GM18499 (cell line): ENCODE measurements around the gene KIF1A.

Experiments used
- ATAC-seq: cut with Tn5 transposase; IDR thresholded peaks from one replicate; pipeline ENCODE4 v1.9.1; 2021; ENCODE audit warnings: moderate number of reproducible peaks; ENCODE audit not compliant: insufficient read depth, unreplicated experiment

Gene KIF1A, protein sequence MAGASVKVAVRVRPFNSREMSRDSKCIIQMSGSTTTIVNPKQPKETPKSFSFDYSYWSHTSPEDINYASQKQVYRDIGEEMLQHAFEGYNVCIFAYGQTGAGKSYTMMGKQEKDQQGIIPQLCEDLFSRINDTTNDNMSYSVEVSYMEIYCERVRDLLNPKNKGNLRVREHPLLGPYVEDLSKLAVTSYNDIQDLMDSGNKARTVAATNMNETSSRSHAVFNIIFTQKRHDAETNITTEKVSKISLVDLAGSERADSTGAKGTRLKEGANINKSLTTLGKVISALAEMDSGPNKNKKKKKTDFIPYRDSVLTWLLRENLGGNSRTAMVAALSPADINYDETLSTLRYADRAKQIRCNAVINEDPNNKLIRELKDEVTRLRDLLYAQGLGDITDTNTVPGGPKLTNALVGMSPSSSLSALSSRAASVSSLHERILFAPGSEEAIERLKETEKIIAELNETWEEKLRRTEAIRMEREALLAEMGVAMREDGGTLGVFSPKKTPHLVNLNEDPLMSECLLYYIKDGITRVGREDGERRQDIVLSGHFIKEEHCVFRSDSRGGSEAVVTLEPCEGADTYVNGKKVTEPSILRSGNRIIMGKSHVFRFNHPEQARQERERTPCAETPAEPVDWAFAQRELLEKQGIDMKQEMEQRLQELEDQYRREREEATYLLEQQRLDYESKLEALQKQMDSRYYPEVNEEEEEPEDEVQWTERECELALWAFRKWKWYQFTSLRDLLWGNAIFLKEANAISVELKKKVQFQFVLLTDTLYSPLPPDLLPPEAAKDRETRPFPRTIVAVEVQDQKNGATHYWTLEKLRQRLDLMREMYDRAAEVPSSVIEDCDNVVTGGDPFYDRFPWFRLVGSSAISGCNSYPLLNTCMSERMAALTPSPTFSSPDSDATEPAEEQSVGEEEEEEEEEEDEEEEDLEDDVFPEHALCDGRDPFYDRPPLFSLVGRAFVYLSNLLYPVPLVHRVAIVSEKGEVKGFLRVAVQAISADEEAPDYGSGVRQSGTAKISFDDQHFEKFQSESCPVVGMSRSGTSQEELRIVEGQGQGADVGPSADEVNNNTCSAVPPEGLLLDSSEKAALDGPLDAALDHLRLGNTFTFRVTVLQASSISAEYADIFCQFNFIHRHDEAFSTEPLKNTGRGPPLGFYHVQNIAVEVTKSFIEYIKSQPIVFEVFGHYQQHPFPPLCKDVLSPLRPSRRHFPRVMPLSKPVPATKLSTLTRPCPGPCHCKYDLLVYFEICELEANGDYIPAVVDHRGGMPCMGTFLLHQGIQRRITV (N-terminal part only)

DNA sequence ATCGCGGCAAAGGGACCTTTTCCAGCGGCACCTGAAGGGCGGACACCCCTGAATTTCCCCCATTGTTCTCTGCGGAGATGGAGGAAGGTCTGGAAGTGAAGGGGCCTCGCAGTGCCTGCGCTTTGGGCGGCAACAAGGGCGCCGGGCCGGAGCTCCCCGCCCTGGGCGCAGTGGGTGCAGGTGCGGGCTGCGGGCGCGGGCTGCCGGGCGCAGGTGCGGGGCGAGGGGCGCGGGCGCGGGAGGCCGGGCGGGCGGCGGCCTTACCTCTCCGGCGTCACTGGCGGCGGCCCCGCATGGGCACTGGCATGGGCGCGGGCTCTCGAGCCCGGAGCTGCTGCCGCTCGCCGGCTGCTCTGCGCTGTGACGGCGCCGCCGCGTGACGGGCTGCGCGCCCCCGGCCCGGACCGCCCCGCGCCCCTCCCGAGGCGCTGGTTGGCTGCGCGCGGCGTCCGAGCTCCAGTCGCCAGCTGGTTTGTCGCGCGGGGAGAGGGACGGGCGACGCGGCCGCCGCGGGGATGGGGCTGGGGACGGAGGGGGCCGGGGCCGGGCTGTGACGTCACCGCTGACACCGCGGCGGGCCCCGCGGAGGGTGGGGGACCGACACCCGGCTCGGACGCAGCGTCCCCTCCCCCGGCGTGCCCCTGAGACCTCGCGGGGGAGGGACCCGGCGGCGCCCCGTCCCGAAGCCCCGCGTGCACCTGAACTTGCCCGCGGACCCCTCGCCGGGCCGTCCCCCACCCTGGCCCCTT, at the start of gene KIF1A:
KIF1A (minus strand) TSS at position 362 of the 749 bp plus-strand sequence. CDS start 22,467 bp downstream, outside the sequence.
- no peak for ATAC-seq

DNA sequence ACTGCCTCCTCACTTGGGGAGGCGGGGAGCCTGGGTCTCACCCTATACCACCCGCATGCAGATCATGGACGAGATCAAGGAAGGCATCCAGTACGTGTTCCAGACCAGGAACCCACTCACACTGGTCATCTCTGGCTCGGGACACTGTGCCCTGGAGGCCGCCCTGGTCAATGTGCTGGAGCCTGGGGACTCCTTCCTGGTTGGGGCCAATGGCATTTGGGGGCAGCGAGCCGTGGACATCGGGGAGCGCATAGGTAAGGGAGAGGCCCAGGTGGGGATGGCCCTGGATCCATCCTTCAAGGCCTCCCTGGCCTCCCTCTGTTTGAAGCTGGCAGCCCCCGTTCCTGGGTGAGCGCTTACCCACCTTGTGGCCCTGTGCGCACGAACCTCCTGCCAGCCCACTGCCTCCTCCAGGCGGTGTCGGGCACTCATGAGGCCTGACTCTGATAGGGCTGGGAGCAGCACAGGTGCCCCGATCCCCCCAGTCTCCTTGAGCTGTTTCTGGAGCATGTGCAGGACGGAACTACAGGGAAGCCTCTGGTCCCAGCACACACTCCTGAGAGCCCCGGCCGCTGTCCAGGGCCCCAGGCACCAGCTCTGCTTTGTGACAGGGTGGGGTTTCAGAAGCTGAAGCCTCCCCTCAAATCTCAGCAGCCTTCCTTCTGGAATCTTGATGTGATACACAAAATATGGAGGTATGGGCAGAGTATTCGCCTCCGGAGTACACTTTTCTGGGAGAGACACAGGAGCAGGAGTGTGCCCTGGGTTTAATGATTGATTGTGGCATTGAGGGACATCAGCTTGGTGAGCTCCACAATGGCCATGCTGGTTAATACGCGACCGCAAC, 49.3 kb upstream of the KIF1A start:
- ATAC-seq, result no peak

DNA sequence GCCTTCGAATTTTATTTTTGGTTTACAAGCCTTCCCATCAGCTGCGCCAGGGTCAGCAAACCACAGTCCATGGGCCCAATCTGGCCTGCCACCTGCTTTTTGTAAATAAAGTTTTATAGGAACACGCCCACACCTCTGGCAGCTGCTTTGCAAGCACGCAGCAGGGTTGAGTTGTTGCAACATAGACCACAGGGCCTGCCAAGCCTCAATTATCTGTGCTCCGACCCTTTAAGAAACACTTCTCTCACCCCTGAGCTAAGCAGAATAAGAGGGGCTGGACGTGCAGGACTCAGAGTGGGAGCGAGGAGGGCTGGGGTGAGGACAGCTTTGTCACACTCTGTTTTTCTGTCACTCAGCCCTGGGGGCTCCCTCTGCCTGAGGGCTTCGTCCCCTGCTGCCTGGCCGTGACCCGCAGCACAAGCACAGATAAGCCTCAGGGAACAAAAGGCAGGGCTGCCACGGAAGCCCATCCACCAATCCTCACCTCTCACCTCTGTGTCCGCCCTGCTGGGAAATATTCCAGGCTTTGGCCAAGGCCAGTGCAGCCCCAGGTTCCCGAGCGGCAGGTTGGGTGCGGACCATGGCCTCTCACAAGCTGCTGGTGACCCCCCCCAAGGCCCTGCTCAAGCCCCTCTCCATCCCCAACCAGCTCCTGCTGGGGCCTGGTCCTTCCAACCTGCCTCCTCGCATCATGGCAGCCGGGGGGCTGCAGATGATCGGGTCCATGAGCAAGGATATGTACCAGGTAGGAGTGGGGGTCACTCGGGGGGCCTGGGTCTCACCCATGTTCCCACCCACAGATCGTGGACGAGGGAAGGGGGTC, 48.5 kb upstream of the KIF1A start, which contains the start of gene AGXT:
AGXT (plus strand) TSS at position 539 of the 823 bp plus-strand sequence; CDS start at position 581, 42 bp downstream.
- ATAC-seq, result no peak

DNA sequence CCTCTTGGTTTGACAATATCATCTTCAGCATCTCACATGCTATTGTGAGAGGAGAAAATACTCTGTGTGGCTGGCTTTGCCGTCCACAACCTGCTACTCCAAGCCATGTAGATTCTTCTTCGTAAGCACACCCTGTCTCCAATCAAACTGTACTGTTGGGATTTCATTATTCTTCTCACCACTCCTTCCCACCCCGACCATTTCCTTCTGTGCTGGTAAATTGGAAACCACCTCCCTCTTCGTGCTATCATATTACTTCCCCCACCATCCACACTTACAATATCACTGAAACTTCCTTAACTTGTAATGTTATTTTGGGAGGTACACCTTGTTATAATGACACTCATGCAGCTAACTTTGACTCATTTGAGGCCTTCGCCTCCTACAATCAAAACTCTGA, 45.4 kb upstream of the KIF1A start:
- no peak for ATAC-seq

DNA sequence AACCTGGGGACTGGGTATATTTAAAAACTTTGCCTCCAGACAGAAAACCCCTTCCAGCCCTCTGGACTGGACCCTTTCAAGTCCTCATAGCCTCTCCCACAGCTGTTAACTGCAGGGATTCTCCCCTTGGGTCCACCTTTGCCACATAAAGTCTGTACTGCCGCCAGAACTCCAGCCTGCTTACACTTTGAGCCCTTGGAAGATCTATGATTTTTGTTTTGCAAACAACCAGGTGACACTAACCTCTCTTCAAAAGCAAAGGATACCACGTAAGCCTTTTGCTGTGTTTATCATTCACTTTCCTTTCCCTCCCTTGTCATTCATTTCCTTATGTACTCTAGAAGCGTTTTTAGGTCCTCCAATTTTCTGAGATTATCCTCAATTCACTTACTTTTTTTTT, 44.5 kb upstream of the KIF1A start:
- no peak for ATAC-seq

DNA sequence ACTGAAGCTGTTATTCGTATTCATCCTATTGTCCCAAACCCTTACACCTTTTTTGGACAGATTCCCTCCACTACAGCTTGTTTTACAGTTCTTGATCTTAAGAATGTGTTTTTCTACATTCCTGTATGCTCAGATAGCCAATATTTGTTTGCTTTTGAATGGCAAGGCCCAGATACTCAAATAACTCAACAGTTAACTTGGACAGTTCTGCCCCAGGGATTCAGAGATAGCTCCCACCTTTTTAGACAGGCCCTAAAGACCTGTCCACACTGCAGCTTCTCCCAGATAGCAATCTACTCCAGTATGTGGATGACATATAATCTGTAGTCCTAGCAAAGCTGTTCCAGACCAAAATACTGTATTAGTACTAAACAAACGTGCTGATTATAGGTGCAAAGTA, 41.5 kb upstream of the KIF1A start:
- ATAC-seq, result no peak

DNA sequence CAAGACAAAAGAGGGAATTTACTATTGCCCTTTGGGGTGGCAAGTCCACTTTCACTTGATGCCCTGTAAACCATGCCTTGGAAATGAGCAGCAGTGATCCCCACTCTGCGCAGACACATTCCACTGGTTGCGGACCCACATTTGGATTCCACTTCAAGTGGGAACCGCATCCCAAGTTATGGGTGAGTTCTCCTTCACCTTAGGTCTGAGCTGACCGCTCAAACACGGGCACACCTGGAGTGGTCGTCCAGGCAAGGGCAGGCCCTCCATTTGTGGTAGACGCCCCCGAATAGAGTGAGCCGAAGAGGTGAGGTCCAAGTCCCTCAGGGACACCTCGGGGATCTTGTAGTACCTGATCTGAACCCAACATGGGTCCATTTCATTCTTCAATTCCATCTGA, 38.9 kb upstream of the KIF1A start:
- no peak for ATAC-seq

DNA sequence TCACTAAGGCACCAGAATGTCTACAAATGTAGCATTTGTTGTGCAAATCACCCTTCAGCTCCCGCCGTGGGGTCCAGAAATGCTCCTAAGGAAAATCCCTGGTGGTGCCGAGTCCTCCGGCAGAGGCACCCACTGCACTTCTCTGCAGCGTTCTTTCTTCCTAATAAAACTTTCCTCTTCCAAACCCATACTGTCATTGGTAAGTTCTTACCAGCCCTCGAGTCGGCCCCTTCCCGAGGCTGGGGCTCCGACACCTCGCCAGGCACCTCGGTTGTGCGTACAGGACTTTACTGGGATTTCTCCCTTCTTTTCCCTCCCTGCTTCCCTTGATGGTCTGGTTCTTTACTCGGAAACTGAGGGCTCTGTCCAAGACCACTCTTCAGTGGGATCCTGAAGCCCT, 38.3 kb upstream of the KIF1A start:
- ATAC-seq, result no peak

DNA sequence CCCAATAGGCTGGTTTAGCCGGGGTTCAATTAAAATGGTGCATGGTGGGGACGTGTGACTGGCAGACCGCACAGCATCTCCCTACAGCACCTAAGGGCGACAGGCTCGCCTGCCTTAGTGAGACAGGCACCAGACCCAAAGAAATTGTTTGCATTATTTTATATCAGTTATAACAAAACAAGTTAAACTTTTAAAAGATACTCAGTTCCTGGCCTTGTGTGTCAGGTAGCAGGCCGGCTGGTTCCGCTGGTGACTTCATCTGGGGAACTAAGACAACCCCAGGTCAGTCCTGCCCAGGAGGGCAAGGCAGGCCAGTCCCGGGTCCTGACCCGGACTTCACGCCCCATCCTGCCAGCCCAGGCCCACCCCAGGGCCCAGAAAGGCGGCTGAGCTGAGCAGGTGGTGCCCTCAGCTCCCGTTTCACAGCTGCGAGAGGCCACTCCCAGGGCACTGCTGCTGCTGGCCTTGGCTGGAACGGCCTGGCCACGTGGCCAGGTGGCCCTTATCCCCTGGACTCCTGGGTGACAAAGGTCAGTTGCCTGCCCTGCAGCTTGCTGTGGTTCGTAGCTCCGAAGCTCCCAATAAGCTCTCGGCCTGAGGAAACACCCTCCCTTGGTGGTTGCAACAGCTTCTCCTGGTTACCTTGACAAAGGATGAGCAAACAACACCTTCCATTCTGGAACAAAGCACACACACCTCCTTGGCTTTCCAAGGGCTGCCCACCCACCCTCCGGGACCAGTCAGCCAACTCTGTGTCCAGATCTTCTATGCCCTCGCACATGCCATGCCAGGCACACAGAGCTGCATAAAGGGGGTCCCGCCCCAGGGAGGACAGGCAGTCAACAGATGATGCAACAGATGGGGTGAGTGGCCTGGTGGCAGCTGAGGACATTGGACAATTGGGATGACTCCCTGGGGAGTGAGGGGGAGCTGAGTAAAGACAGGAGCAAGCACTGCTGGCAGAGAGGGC, 37.3 kb upstream of the KIF1A start:
- no peak for ATAC-seq

DNA sequence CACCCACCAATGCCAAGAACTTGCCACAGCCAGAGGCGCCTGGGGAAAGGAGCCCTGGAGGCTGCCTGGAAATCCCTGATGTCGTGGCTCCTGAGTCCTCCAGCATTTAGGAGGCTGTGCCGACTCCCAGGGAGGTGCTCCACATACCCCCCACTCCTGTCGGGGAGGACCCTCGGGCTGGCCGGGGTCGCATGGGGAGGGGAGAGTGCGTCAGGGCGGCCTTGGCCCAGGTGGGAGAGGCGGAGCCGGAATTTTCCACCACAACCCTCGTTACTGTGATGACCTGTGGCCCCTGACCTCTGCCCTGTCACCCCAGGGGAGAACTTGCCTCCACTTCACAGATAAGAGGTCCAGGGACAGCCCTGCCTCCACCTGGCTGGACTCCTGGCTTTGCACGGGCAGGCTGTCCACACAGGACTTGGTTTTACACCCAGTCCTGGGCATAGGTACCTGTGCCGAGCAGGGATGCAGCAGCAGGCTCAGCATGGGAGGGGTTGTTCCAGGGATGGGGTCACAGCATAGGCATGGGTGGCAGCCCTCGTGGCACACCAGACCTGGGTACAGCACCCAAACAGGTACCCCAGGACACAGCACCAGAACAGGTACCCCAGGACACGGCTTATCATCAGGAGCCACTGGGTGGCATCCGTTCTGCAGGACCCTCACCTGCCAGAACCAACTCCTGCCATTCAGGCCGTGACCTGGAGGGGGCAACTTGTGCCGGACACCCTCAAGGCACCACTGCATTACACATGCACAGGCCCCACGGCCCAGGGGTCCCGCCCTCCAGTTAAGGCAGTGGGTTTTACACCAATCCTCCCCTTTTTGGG, 36.3 kb upstream of the KIF1A start:
- no peak for ATAC-seq

DNA sequence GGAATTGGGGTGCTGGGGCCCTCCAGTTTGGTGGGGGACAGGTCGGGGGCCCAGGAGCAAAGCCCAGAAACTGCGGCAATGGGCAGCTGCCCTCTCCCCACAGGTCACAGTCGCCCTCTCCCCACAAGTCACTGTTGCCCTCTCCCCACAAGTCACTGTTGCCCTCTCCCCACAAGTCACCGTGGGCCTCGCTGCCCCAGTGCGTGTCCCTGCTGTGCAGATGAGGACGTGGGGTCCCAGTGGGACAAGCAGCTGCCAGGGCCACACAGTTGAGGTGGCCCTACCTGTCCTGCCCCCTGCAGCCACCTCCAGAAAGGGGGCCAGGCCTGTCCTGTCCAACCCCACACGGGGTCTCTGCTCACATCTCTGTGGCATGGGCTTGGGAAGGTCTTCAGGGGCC, 35.7 kb upstream of the KIF1A start:
- ATAC-seq, result no peak

DNA sequence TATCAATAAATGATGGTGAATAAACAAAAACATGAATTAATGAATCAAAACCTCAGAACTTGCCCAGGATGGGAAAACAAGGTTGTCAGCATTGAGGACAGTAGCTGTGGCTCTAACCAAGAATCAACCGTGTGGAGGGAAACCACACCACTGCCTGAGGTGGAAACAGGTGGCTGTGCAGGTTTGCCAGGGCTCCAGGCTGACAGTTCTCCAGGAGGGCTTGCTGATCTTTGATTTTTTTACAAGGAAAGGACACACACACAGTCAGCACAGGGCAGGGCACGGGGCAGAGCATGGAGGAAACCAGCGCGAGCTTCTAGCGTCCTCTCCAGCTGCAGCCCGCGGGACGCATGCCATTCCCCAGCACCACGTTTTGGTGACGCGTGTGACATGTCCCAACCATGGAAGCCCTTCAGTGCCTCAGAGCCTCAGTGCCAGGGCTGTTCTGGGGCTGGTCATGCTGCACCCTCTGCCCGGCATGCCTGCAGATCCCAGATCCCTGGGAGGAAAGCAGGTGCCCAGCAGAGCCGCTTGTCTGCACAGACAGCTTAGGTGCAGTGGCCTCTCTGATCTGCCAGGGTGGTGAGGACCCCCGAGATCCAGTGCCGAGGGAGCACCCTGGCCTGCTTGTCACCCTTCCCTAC, 32.8 kb upstream of the KIF1A start:
- ATAC-seq, result no peak

DNA sequence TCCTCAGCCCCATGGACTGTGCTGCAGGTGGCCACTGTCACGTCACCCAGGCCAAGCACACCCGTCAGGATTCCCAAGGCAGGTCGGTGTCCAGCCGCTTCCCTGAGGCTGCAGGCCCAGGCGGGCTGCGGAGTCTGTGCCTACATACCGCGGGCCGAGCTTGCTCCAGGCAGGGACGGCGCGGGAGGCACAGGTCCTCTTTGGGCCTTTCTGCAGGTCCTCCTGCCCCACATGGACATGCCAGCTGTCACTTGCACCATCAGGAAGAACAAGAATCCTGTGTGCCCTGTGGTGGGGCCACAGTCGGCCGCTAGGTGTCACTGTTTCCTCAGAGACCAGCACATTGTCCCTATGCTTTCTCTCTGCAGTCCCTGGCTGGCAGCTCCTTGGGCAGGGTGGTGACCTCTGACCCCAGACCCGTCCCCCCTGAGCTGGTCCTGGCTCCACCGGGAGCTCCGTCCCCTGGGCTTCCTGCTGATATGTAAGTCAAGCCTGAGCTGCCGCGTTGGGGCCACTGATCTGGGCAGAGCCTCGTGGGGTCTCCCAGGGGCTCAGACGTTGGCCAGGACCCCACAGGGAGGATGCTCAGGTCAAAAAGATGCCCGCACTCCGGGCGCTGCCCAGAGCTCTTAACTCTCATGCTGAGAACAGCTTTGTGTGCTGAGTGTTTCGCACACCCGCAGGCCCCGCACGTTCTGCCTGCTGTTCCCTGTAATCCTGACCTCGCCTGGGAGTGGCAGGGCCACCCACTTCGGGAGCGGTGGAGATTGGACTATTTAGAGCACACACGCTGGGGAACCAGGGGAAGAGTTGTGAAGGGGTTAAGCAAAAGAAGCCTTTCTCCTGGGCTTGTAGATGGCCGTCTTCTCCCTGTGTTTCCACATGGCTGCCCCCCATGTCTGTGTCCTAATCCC, 31.3 kb upstream of the KIF1A start:
- no peak for ATAC-seq

DNA sequence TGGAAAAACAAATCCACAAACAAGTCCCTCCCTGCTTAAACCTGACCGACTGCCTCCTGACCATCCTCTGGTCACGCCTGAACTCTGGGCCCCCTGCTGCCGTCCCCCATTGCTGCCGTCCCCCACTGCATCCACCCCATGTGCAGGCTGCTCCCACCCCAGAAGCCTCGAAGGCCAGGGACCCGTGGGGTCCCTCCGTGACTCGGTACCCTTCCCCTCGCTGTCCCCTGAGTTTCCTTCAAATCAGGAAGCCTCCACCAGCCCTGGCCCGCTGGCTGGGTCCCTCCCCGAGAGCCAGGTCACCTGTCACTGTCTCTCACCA, 30.7 kb upstream of the KIF1A start:
- no peak for ATAC-seq

DNA sequence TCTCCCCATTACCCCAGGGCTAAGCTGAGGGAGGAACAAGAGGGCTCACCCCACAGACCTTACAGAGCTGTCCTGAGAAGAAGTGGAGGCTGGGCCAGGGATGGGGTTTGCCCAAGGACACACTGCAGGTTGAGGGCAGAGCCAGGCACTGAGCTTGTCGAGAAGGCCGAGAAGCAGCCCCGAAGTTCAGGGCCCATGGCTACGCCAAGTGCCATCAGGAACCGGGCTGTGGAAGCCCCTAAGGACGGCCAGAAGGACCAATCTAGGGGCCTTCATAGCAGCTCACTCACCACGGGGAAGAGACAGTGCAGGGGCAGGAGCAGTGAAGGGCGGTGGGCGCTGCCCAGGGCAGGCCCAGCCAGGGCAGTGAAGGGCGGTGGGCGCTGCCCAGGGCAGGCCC, 30.0 kb upstream of the KIF1A start:
- ATAC-seq, result no peak
